Tibial artery (tissue), 4 donors: ENCODE data around the gene MFSD2B.
"Not testable (repeated sequence)": the region's sequence is repeated elsewhere in the genome, so short reads cannot be mapped to it uniquely, and the experiment has no call there.

Source experiments
- DNase-seq, 2 donors: peaks; one replicate each; pipeline ENCODE4 v3.0.0-alpha.2; 2019
- H3K27ac ChIP-seq, 2 donors: fragments of 200-600 bp; sonication (generic) in 1 of 2; 1 replicate in 1 of 2; 2 replicates in 1 of 2; pipeline ENCODE4 v1.5.1; 2018 to 2019; ENCODE audit warnings: mild to moderate bottlenecking in 1 of 2
- H3K27me3 ChIP-seq, 2 donors: fragments of 200-600 bp; sonication (generic) in 1 of 2; one replicate each; pipeline versions ENCODE4 v1.5.1 to v1.6.0; 2016 to 2019
- H3K36me3 ChIP-seq, 3 donors: fragments of 200-600 bp; sonication (generic) in 2 of 3; one replicate each; pipeline ENCODE4 v1.5.1; 2016 to 2019; ENCODE audit warnings: mild to moderate bottlenecking in 2 of 3
- H3K4me1 ChIP-seq, 4 donors: fragments of 200-600 bp; sonication (generic) in 2 of 4; 1 replicate in 3 of 4; 2 replicates in 1 of 4; pipeline ENCODE4 v1.5.1; 2016 to 2019
- H3K4me3 ChIP-seq, 2 donors: fragments of 200-600 bp; sonication (generic) in 1 of 2; 1 replicate in 1 of 2; 2 replicates in 1 of 2; pipeline ENCODE4 v1.5.1; 2018 to 2019; ENCODE audit warnings: mild to moderate bottlenecking in 2 of 2
- H3K9me3 ChIP-seq, 3 donors: fragments of 200-600 bp; sonication (generic) in 1 of 3; one replicate each; pipeline ENCODE4 v1.5.1; 2016 to 2019
- CTCF ChIP-seq, 2 experiments: fragments of 200-600 bp in 1 of 2; fragments of 450-650 bp in 1 of 2; IDR thresholded peaks; one replicate each; pipeline ENCODE4 v1.5.1; 2017 to 2019; ENCODE audit warnings: antibody characterized with exemption in 2 of 2, mild to moderate bottlenecking in 1 of 2, moderate library complexity in 1 of 2
- intact Hi-C: fragments of 100-400 bp; cut with DNase I; formaldehyde crosslinking; loops from one replicate; pipeline ENCODE4 v1.15.0; 2023; ENCODE audit warnings: low total_unique reads

Gene MFSD2B

GRCh38 chr2:24024996-24025663 is 15.2 kb downstream of the MFSD2B start:
- Histone ChIP-seq H3K9me3 (no peaks in the 10 kb centered on the region), H3K4me3 (no peak overlapping the region), H3K27me3 (no peaks in the 10 kb centered on the region), H3K36me3 (peaks cover 35 to 86% (median 45%) of the 10 kb centered on the region in 3 donors), H3K27ac (no peak overlapping the region), H3K4me1 (no peaks in the 10 kb centered on the region)
- intact Hi-C loops: no loop called here
- TF ChIP-seq CTCF (IDR thresholded peaks at IDR 0.05): no peak
- no peak for DNase-seq

DNA sequence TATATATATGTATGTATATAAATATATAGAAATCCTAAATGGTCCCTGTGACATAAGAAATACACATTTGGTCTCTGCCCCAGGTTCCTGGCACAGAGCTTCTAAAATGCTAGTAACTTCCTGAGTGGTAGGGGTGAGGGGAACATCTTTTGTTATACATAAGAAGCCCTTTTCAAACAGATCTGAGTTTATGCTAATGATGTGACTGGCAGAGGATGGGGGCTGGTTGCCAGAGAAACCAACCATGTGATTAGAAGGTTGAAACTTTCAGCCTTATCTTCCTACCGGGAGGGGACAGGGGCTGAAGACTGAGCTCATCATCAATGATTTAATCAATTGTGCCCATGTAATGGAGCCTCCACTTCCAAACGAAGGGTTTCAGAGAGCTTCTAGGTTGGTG is 16.3 kb downstream of the MFSD2B start:
- Histone ChIP-seq H3K4me1 (no peaks in the 10 kb centered on the region), H3K27me3 (no peaks in the 10 kb centered on the region), H3K9me3 (no peaks in the 10 kb centered on the region), H3K36me3 (peaks cover 46 to 97% (median 56%) of the 10 kb centered on the region in 3 donors), H3K27ac (no peak overlapping the region), H3K4me3 (no peak overlapping the region)
- TF ChIP-seq CTCF (IDR thresholded peaks at IDR 0.05): no peak
- intact Hi-C loops: no loop called here
- no peak for DNase-seq

DNA sequence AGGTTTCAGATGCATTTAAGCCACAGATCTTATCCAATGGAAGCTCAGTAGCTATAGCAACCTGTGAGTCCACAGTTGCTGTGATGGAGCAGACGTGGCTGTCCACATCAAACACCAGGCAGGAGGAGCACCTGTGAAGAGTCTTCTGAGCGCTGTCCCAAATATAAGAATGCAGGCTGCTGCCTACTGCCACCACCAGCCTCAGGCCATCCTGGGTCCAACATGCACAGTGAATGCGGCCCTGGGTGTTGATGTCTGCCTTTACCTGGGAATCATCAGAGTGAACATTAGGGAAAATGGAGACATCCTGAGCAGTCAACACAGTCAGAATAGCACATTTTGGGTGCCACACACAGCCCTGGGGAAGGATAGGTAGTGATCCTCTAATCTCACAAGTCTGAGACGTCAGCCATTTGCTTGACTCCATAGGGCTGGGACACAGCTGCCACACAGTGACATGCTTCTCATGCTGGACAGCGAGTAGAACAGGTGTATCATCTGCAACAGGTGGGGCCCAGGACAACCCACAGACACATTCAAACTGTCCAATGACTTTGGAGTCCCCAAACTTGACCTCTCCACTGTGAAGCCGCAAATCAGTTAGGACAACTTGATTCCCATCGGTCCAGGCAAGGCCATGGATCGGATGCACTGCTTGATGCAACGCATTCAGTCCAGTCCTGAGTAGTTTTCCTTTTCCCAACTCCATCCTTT is 29.1 kb downstream of the MFSD2B start:
- TF ChIP-seq CTCF (IDR thresholded peaks at IDR 0.05): no peak
- no peaks in the 10 kb centered on the region for H3K27me3 ChIP-seq
- peaks cover 18 to 32% (median 29%) of the 10 kb centered on the region in 3 donors for H3K36me3 ChIP-seq
- H3K4me1 ChIP-seq: peaks cover 0 to 3% (median 0%) of the 10 kb centered on the region in 4 donors
- no peaks in the 10 kb centered on the region for H3K9me3 ChIP-seq
- H3K27ac ChIP-seq: no peak overlapping the region
- no peak for DNase-seq
- H3K4me3 ChIP-seq: no peak overlapping the region
- intact Hi-C loops: no loop called here

GRCh38 chr2:24040511-24040910 is 30.6 kb downstream of the MFSD2B start:
- Histone ChIP-seq H3K27ac (no peak overlapping the region), H3K4me3 (no peak overlapping the region), H3K9me3 (no peaks in the 10 kb centered on the region), H3K27me3 (no peaks in the 10 kb centered on the region), H3K4me1 (peaks cover 0 to 3% (median under 1%) of the 10 kb centered on the region in 4 donors), H3K36me3 (peaks cover 18 to 32% (median 29%) of the 10 kb centered on the region in 3 donors)
- DNase-seq: no peak
- no peak for TF ChIP-seq CTCF (IDR thresholded peaks at IDR 0.05)
- intact Hi-C loops: no loop called here

DNA sequence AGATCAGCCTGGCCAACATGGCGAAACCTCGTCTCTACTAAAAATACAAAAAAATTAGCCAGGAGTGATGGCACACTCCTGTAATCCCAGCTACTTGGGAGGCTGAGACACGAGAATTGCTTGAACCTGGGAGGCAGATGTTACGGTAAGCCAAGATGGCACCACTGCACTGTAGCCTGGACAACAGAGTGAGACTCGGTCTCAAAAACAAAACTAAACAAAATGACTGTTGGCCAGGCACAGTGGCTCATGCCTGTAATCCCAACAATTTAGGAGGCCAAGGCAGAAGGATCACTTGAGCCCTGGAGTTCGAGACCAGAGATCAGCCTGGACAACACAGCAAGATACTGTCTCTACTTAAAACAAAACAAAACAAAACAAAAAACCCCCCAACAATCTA is 33.2 kb downstream of the MFSD2B start:
- Histone ChIP-seq H3K36me3 (peaks cover 14 to 17% (median 15%) of the 10 kb centered on the region in 3 donors), H3K4me1 (peaks cover 0 to 22% (median 10%) of the 10 kb centered on the region in 4 donors)
- H3K27me3 ChIP-seq, DNase-seq, intact Hi-C loops, H3K9me3 ChIP-seq, H3K27ac ChIP-seq, H3K4me3 ChIP-seq: not testable (repeated sequence)
